HG03039 (cell line): Measurements from ENCODE around the gene CALR3.
A peak's percentile ranks its signal among the peaks of the same experiment; 100 is the strongest.
"Not testable (repeated sequence)": the region's sequence is repeated elsewhere in the genome, so short reads cannot be mapped to it uniquely, and the experiment has no call there.

ENCODE experiments used
- ATAC-seq: cut with Tn5 transposase; IDR thresholded peaks from one replicate; pipeline ENCODE4 v1.9.1; 2021; ENCODE audit warnings: mild to moderate bottlenecking, moderate library complexity; ENCODE audit not compliant: unreplicated experiment

Gene CALR3, protein sequence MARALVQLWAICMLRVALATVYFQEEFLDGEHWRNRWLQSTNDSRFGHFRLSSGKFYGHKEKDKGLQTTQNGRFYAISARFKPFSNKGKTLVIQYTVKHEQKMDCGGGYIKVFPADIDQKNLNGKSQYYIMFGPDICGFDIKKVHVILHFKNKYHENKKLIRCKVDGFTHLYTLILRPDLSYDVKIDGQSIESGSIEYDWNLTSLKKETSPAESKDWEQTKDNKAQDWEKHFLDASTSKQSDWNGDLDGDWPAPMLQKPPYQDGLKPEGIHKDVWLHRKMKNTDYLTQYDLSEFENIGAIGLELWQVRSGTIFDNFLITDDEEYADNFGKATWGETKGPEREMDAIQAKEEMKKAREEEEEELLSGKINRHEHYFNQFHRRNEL

GRCh38 chr19:16495982-16496612, at the start of gene CALR3, which contains the start of gene C19orf44:
CALR3 (minus strand) TSS chr19:16496167; CDS start chr19:16496129, 38 bp downstream.
C19orf44 (plus strand) TSS chr19:16496394; CDS start chr19:16500793, 4,399 bp downstream.
- peak; percentile 92 for ATAC-seq

DNA sequence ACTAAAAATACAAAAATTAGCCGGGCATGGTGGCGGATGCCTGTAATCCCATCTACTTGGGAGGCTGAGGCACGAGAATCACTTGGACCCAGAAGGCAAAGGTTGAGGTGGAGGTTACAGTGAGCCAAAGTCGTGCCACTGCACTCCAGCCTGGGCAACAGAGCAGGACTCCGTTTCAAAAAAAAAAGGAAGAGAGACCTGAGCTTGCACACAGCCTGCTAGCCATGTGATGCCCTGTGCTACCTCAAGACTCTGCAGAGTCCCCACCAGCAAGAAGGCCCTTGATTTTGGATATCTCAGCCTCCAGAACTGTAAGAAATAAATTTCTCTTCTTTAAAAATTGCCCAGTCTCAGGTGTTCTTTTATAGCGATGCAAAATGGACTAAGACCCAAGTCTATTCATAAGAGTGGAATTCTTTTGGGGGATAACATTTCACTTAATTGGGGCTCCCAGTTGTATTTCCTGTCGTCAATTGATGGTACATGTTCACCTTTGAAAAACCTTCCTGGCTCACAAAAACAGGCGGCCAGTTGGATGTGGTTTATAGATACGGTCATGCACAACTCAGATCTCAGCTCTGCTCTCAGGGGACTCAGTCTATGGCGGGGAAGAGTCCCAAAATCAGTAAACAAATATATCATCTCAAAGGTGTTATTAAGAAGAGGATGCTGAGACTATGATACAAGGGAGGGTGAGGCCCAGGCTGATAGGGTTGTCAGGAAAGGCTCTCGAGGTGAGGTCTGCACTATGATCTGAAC, 48.7 kb upstream of the CALR3 start:
- no peak for ATAC-seq

GRCh38 chr19:16543734-16544133, 47.8 kb upstream of the CALR3 start:
- not testable (repeated sequence) for ATAC-seq

DNA sequence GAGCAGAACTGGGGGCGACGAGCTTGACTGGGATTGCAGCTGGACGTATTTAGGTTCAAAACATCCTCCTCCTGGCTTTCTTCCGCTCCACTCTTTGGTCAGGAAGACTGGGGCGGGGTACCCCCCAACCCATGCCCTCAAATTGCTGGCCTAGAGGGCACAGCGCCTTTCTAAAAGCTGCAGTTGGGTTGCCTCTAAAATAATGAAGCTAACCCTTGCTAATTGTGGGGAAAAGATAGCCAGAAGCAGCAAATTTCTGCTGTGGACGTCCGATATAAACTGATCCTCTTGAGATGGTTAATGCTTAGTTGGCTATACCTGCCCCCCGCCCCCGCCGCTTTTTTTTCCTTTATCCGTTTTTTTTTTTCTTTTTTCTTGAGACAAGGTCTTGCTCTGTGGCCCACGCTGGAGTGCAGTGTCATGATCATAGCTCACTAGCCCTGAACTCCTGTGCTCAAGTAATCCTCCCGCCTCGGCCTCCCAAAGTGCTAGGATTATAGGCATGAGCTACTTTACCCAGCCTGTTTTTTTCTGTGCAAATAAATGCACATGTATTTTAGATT, 47.0 kb upstream of the CALR3 start:
- no peak for ATAC-seq

DNA sequence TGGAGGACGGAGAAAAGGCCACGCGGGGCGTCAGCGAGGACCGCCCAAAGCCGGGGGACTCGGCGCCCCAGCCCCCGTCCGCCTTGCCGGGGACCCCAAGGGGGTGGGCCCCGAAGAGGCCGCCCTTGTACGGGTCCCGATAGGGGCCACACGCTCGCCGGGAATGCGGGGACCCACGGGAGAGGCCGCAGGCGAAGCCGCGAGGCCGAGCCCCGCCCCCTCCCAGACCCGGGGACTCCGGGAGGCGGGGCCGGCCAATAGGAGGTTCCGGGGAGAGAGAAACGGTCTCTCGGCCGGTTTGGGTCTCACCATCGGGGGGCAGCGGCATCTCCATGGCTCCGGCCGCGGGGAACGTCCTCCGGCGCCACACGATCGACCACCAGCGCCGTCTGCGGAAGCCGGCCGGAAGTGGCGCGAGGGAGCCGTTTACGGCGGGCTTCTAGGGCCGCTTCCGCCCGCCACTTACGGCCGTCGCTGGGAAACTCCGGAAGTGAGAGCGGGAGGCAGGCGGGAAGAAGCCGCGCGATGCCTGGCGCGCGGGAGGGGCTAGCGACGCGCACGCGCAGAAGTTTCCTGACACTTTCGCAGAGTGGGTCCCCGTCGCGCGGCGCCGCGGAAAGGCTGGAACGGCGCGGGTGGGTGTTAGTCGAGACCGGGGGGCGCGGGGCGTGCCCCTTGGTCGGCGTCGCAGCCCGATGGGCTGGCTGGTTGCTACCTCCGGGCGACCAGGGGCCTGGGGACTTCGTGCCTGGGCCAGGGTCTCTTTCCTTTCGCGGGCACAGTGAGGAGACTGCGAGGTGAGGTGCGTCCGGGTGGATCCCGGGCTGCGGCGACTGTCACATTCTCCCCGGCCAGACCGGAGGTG, 46.3 kb upstream of the CALR3 start, which contains the start of gene CHERP:
TSS of gene CHERP (minus strand) at position 393 of the 865 bp plus-strand sequence. CDS start at position 334, 59 bp downstream.
- peak; percentile 82 for ATAC-seq

DNA sequence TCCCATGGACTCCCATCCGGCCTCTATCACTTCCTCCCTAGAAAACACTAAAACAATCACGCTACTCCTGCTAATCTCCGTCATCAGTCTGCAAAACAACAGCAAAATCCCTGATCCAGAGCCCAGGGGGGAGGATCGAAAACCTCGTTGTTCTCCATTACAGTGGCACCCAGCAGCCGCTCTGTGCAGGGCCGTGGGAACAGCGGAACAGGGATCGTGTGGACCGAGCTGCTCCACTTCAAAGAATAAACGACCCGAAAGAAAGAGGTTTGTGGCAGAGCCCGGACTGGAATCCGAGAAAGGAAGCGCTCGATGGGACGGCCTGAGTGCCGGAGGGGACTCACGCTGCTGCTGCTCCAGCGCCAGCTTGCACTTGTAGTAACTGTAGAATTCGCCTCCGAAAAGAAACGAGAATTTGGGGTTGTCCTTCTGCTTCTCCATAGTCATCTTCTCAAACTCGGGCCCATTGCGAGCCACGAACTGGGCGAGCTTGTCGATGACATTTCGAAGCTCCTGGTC, 45.6 kb upstream of the CALR3 start:
- no peak for ATAC-seq

GRCh38 chr19:16540948-16541347, 45.0 kb upstream of the CALR3 start:
- no peak for ATAC-seq

- ATAC-seq: no peak
These were observed 41.1 kb upstream of the CALR3 start for GRCh38 chr19:16537111-16537510.

DNA sequence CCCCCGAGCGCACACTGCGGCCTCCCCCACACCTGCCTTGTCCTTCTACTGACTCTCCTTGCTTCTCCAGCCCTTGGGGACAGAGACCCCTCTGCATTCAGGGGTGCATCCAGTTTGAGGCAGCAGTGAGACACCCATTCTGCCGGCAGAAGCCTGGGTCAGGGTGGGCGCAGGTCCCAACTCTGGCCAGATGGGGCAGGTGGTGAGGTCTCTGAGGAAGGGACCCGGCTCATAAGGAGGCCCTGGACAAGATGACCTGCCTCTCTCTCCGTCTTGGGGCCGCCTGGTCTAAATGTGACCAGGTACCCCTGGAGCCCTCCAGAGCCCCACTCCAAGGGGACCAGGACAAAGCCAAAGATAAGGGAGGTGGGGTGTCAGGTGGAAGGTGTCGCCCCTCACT, 40.2 kb upstream of the CALR3 start:
- no peak for ATAC-seq

DNA sequence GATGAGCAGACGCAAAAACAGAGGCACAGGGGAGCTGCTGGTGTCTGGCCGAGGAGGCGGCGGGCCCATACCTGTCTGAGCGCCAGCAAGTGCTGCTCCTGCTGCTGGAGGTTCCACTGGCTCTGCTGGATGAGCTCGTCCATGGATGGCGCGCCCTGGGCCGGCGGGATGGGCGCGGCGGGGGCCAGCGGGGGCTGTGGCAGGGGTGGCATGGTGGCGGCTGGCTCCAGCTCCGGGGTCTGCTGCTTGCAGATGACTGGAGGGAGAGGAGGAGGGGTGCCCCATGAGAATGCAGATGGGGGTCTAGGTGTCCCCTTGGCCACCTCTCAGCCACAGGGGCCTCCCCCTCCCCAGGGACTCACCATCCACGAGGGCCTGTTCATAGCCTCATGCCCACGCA, 39.4 kb upstream of the CALR3 start:
- ATAC-seq: no peak

GRCh38 chr19:16532440-16533234, 36.7 kb upstream of the CALR3 start:
- no peak for ATAC-seq

DNA sequence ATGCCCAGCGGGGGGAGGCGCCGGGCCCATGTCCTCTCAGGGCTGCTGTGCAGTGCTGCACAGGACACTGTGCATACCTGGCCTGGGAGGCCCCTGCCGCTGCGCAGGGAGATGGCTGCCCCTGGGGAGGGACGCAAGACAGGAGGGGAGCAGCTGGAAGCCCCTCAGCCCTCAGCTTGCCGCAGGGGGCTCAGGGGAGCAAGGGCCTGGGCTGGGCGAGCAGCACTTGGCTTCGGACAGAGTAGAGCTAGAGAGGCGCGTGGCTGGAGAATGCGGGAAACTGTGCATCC, 35.4 kb upstream of the CALR3 start:
- no peak for ATAC-seq

DNA sequence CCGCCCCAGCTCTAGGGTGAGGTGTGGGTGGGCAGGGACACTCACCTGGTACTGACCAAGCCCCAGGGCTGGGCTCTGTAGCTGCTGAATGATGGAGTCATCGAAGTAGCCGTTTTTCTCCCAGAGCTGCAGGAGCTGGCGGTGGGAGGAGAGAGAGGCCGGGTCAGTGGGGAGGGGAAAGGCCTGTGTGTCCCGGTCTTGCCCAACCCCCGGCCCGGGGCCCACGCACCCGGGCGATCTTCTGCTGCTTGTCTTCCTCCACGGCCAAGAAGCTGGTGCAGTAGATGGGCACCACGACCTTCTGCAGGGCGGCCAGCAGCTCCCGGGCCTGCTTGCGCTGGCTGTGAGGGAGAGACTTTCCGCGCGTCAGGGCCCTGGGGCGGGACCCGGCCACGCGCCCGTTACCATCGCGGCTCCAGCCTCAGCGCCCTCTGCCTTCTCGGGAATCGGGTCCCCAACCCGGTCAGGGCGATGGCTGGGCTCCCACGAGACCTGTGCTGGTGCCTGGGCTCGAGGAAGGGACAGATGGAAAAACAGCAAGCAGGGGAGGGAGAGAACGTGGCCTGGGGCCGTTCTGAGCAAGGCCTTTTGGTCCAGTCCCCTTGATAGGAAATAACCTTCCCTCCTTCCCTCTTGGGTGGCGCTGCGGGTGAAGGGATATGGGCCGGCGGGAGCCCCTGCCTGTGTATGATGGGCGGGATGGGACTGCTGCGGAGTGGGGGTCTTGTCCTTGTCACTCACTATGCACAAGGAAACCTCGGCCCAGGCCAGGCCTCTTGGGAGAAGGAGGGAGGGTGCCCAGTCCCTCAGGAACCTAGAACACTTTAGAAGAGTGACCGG, 34.8 kb upstream of the CALR3 start:
- ATAC-seq: no peak

DNA sequence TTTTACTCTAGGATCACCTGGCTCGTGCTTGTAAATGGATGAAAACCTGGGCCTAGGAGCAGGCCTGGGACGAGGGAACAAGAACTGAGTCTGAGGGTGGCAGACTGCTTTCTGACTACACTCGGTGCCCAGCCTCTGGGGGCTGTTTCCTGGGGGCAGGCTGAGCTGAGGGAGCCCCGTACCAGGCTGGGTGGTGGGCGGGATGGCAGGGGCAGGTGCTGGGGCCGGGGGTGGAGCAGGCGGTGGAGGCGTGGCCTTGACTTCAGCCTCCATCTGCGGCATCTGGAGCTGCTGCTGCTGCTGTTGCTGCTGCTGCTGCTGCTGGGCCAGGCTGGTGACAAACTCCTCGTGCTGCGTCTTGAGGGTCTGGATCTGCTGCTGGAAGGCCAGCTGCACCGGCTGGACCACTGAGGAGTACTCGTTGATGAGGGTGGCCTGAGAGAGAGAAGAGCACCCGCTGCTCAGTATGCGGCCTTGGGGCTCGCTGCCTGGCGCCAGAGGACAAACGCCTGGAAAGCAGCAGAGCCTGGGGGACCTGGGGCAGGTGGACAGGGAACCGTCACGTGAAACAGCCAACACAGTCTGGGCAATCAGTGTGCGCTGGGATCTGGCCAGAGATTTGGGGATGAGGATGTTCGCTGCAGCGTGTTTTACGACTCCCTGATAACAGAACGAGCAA, 33.6 kb upstream of the CALR3 start:
- no peak for ATAC-seq

GRCh38 chr19:16527971-16528521, 32.1 kb upstream of the CALR3 start:
- ATAC-seq: no peak

- ATAC-seq: no peak
These were observed 31.5 kb upstream of the CALR3 start for GRCh38 chr19:16527334-16527935.
